Activated T-cell treated with anti-CD3 and anti-CD28 coated beads, Interleukin-2, amount 50 U/mL, for 72 hours (primary cell): Measurements from ENCODE around the gene GOLGB1. TPM values are rescaled to one million over a fixed set of nuclear protein-coding genes. Genes with fewer than 3 reads are reported as not detected.
A peak's percentile ranks its signal among the peaks of the same experiment; 100 is the strongest.
"Not testable (repeated sequence)": the region's sequence is repeated elsewhere in the genome, so short reads cannot be mapped to it uniquely, and the experiment has no call there.

ENCODE experiments used
- ATAC-seq, 2 donors: fragments of 150-1000 bp; cut with Tn5 transposase; replicated peaks in 1 of 2; 2 replicates each; pipeline ENCODE4 v1.10.0; 2021; ENCODE audit warnings: moderate library complexity in 2 of 2, mild to moderate bottlenecking in 1 of 2
- DNase-seq, 2 donors: peaks; one replicate each; pipeline ENCODE4 v3.0.0; 2021 to 2022; ENCODE audit warnings: mixed read lengths in 1 of 2
- H3K27ac Mint-ChIP-seq: one replicate; pipeline ENCODE4 v1.8.0; 2022; ENCODE audit warnings: mild to moderate bottlenecking, moderate library complexity, mixed read lengths
- H3K27me3 Mint-ChIP-seq: one replicate; pipeline ENCODE4 v1.8.0; 2022; ENCODE audit warnings: low read depth, mixed read lengths
- H3K36me3 Mint-ChIP-seq, 2 donors: one replicate each; pipeline ENCODE4 v1.8.0; 2022; ENCODE audit warnings: mixed read lengths in 2 of 2, mild to moderate bottlenecking in 1 of 2; ENCODE audit not compliant: insufficient read depth in 2 of 2
- H3K4me1 Mint-ChIP-seq: one replicate; pipeline ENCODE4 v1.8.0; 2022; ENCODE audit warnings: low read depth, mixed read lengths
- H3K4me3 Mint-ChIP-seq, 2 donors: one replicate each; pipeline ENCODE4 v1.8.0; 2022; ENCODE audit warnings: mild to moderate bottlenecking in 2 of 2, mixed read lengths in 2 of 2, moderate library complexity in 2 of 2
- H3K9me3 Mint-ChIP-seq, 2 donors: one replicate each; pipeline ENCODE4 v1.8.0; 2022; ENCODE audit warnings: mixed read lengths in 2 of 2
- total RNA-seq, 2 donors: library from RNA; stranded (reverse); gene quantifications; one replicate each; pipeline ENCODE4 v1.2.3, GENCODE V29; 2022

GOLGB1 gene
- total RNA-seq, result 10 to 100 TPM; 26.5 to 33.1 TPM

GRCh38 chr3:121749276-121750086, at the start of gene GOLGB1:
Gene GOLGB1 (minus strand): TSS chr3:121749741. CDS start chr3:121730971, 18,770 bp downstream.
- no peak within 1 kb of the TSS for H3K4me3 Mint-ChIP-seq
- no peak within 1 kb of the TSS for H3K27ac Mint-ChIP-seq
- ATAC-seq (peak; percentile 95 to 96), DNase-seq (peak; percentile 91 to 96)
- H3K9me3 Mint-ChIP-seq, result no peaks in the 10 kb centered on the region
- no peaks in the 10 kb centered on the region for H3K27me3 Mint-ChIP-seq
- no peaks in the 10 kb centered on the region for H3K36me3 Mint-ChIP-seq
- peaks cover 6% of the 10 kb centered on the region for H3K4me1 Mint-ChIP-seq

GRCh38 chr3:121796970-121797369, 47.4 kb upstream of the GOLGB1 start:
- DNase-seq (no peak), ATAC-seq (no peak)
- Mint-ChIP-seq H3K9me3 (no peaks in the 10 kb centered on the region), H3K36me3 (peaks cover 0 to 9% of the 10 kb centered on the region in 2 donors), H3K27me3 (no peaks in the 10 kb centered on the region), H3K27ac (no peak overlapping the region), H3K4me1 (no peaks in the 10 kb centered on the region), H3K4me3 (no peak overlapping the region)

- H3K4me1 Mint-ChIP-seq, result no peaks in the 10 kb centered on the region
Observed at GRCh38 chr3:121794264-121794983, 44.9 kb upstream of the GOLGB1 start.

GRCh38 chr3:121793078-121793477, 43.5 kb upstream of the GOLGB1 start:
- H3K4me3 Mint-ChIP-seq, result no peak overlapping the region
- no peaks in the 10 kb centered on the region for H3K27me3 Mint-ChIP-seq
- no peak for DNase-seq
- no peak overlapping the region for H3K27ac Mint-ChIP-seq
- no peak for ATAC-seq
- H3K9me3 Mint-ChIP-seq, result no peaks in the 10 kb centered on the region
- peaks cover 7 to 25% of the 10 kb centered on the region in 2 donors for H3K36me3 Mint-ChIP-seq
- H3K4me1 Mint-ChIP-seq, result no peaks in the 10 kb centered on the region

More at GRCh38 chr3:121794264-121794983, 44.9 kb upstream of the GOLGB1 start:
- peaks cover 0 to 12% of the 10 kb centered on the region in 2 donors for H3K36me3 Mint-ChIP-seq
- ATAC-seq (no peak), DNase-seq (no peak)
- no peak overlapping the region for H3K4me3 Mint-ChIP-seq
- H3K27ac Mint-ChIP-seq, result no peak overlapping the region
- H3K9me3 Mint-ChIP-seq, result no peaks in the 10 kb centered on the region
- no peaks in the 10 kb centered on the region for H3K27me3 Mint-ChIP-seq

- Mint-ChIP-seq H3K36me3 (peaks cover 13 to 46% of the 10 kb centered on the region in 2 donors), H3K4me1 (no peaks in the 10 kb centered on the region), H3K27ac (no peak overlapping the region), H3K27me3 (no peaks in the 10 kb centered on the region), H3K4me3 (no peak overlapping the region), H3K9me3 (no peaks in the 10 kb centered on the region)
- DNase-seq (no peak), ATAC-seq (no peak)
Observed at GRCh38 chr3:121786485-121786884, 36.9 kb upstream of the GOLGB1 start.

GRCh38 chr3:121782784-121783183, 33.2 kb upstream of the GOLGB1 start:
- not testable (repeated sequence) for H3K9me3 Mint-ChIP-seq, DNase-seq, ATAC-seq, H3K27me3 Mint-ChIP-seq, H3K4me3 Mint-ChIP-seq, H3K4me1 Mint-ChIP-seq
- H3K36me3 Mint-ChIP-seq, result peaks cover 14 to 59% of the 10 kb centered on the region in 2 donors
- H3K27ac Mint-ChIP-seq, result peak overlapping the region; percentile 46

GRCh38 chr3:121781611-121782010, 32.1 kb upstream of the GOLGB1 start:
- no peak for DNase-seq

GRCh38 chr3:121775095-121775494, 25.6 kb upstream of the GOLGB1 start:
- H3K27ac Mint-ChIP-seq, H3K4me1 Mint-ChIP-seq, H3K27me3 Mint-ChIP-seq, H3K4me3 Mint-ChIP-seq, DNase-seq, ATAC-seq, H3K9me3 Mint-ChIP-seq: not testable (repeated sequence)
- peaks cover 13 to 56% of the 10 kb centered on the region in 2 donors for H3K36me3 Mint-ChIP-seq

More at GRCh38 chr3:121781611-121782010, 32.1 kb upstream of the GOLGB1 start:
- Mint-ChIP-seq H3K27ac (no peak overlapping the region), H3K9me3 (no peaks in the 10 kb centered on the region), H3K4me3 (no peak overlapping the region), H3K4me1 (no peaks in the 10 kb centered on the region), H3K36me3 (peaks cover 13 to 57% of the 10 kb centered on the region in 2 donors), H3K27me3 (no peaks in the 10 kb centered on the region)
- ATAC-seq, result no peak

- ATAC-seq (no peak), DNase-seq (no peak)
- no peak overlapping the region for H3K4me3 Mint-ChIP-seq
- H3K4me1 Mint-ChIP-seq, result no peaks in the 10 kb centered on the region
- peaks cover 2 to 27% of the 10 kb centered on the region in 2 donors for H3K36me3 Mint-ChIP-seq
- peaks cover 7% of the 10 kb centered on the region for H3K27me3 Mint-ChIP-seq
- no peak overlapping the region for H3K27ac Mint-ChIP-seq
- H3K9me3 Mint-ChIP-seq, result no peaks in the 10 kb centered on the region
Observed at GRCh38 chr3:121769246-121769645, 19.7 kb upstream of the GOLGB1 start.

- DNase-seq (no peak), ATAC-seq (no peak)
- Mint-ChIP-seq H3K27ac (no peak overlapping the region), H3K9me3 (no peaks in the 10 kb centered on the region), H3K36me3 (peaks cover 2 to 22% of the 10 kb centered on the region in 2 donors), H3K4me1 (no peaks in the 10 kb centered on the region), H3K4me3 (no peak overlapping the region), H3K27me3 (peaks cover 7% of the 10 kb centered on the region)
Observed at GRCh38 chr3:121768452-121768851, 18.9 kb upstream of the GOLGB1 start.

- H3K9me3 Mint-ChIP-seq, result no peaks in the 10 kb centered on the region
- no peak overlapping the region for H3K4me3 Mint-ChIP-seq
- DNase-seq, result no peak
- H3K4me1 Mint-ChIP-seq, result no peaks in the 10 kb centered on the region
- H3K27me3 Mint-ChIP-seq, result no peaks in the 10 kb centered on the region
- no peak overlapping the region for H3K27ac Mint-ChIP-seq
- H3K36me3 Mint-ChIP-seq, result no peaks in the 10 kb centered on the region
- no peak for ATAC-seq
Observed at GRCh38 chr3:121759541-121760202, 10.1 kb upstream of the GOLGB1 start.

- DNase-seq (no peak), ATAC-seq (no peak)
- Mint-ChIP-seq H3K9me3 (no peaks in the 10 kb centered on the region), H3K36me3 (no peaks in the 10 kb centered on the region), H3K27me3 (no peaks in the 10 kb centered on the region), H3K4me3 (no peak overlapping the region), H3K27ac (no peak overlapping the region), H3K4me1 (no peaks in the 10 kb centered on the region)
Observed at GRCh38 chr3:121758727-121759450, 9.3 kb upstream of the GOLGB1 start.
